GM12878 (cell line): ENCODE results near the gene RPS6KA5. TPM values are rescaled to one million over a fixed set of nuclear protein-coding genes. Genes with fewer than 3 reads are reported as not detected.

Experiments
- ATAC-seq: fragments of 200-7000 bp; cut with Tn5 transposase; 3 replicates; pipeline ENCODE4 v1.9.1; 2020; ENCODE audit warnings: mild to moderate bottlenecking, moderate library complexity
- BruUV-seq: library from RNA; stranded (reverse); fragments of 400-500 nt; replicated peaks from 2 replicates; lab custom pipeline; 2021; lab: Mats Ljungman, UMichigan
- CTCF ChIA-PET: fragments of 300-600 bp; sonication (Branson Sonifier 250); formaldehyde crosslinking; extraction: SDS; loops from one replicate; lab custom pipeline; 2021; ENCODE audit warnings: inconsistent platforms; lab: Yijun Ruan, JAX
- POLR2A ChIA-PET: fragments of 350-600 bp; formaldehyde crosslinking; extraction: SDS; loops from one replicate; lab custom pipeline; 2021; ENCODE audit warnings: inconsistent platforms; lab: Charles Lee
- RAD21 ChIA-PET: fragments of 300-600 bp; sonication (Branson Sonifier 250); formaldehyde crosslinking; loops from one replicate; lab custom pipeline; 2023; ENCODE audit warnings: antibody characterized with exemption; ENCODE audit not compliant: unreplicated experiment; lab: Charles Lee
- SMC1A ChIA-PET: fragments of 300-600 bp; sonication (Branson Sonifier 250); formaldehyde crosslinking; loops from one replicate; lab custom pipeline; 2023; ENCODE audit not compliant: unreplicated experiment, uncharacterized antibody; lab: Charles Lee
- DNase-seq: peaks from one replicate; pipeline ENCODE4 v3.0.0-alpha.2; 2011; ENCODE audit warnings: low read depth, low spot score
- FAIRE-seq: peaks from 3 replicates; lab custom pipeline; 2011; peaks lifted over from hg19 to GRCh38; lab: Jason Lieb, UNC
- H2AFZ ChIP-seq: 2 replicates; pipeline ENCODE4 v1.6.0; 2011; ENCODE audit warnings: low read depth, low read length, control low read depth; ENCODE audit not compliant: control insufficient read depth
- H3K27ac ChIP-seq: 2 replicates; pipeline ENCODE4 v1.5.1; 2011; ENCODE audit warnings: control low read depth; ENCODE audit not compliant: control insufficient read depth, insufficient read depth
- H3K27me3 ChIP-seq, 2 experiments: replicated peaks in 1 of 2; 2 replicates each; pipeline versions ENCODE4 v1.6.0 to v1.6.1; 2011; ENCODE audit warnings: low read length in 1 of 2; ENCODE audit not compliant: control insufficient read depth in 2 of 2, insufficient read depth in 2 of 2
- H3K36me3 ChIP-seq, 2 experiments: 2 replicates each; pipeline ENCODE4 v1.5.1; 2011; ENCODE audit warnings: low read length in 1 of 2; ENCODE audit not compliant: control insufficient read depth in 2 of 2, insufficient read depth in 2 of 2
- H3K4me1 ChIP-seq: 2 replicates; pipeline ENCODE4 v1.6.1; 2011; ENCODE audit warnings: mild to moderate bottlenecking, low read length, moderate library complexity, mixed read lengths; ENCODE audit not compliant: control insufficient read depth, insufficient read depth
- H3K4me2 ChIP-seq: 2 replicates; pipeline ENCODE4 v1.6.0; 2011; ENCODE audit warnings: control low read depth; ENCODE audit not compliant: control insufficient read depth, insufficient read depth
- H3K4me3 ChIP-seq: fragments of 200-600 bp; sonication (generic); 2 replicates; pipeline ENCODE4 v1.5.1; 2016
- H3K79me2 ChIP-seq: 2 replicates; pipeline ENCODE4 v1.6.0; 2011; ENCODE audit warnings: low read length; ENCODE audit not compliant: control insufficient read depth, insufficient read depth
- H3K9ac ChIP-seq: 2 replicates; pipeline ENCODE4 v1.8.0; 2011; ENCODE audit warnings: low read length, control low read depth, mixed read lengths; ENCODE audit not compliant: control insufficient read depth, insufficient read depth
- H3K9me3 ChIP-seq: replicated peaks from 3 replicates; pipeline ENCODE4 v1.5.1; 2011; ENCODE audit warnings: mild to moderate bottlenecking, low read length; ENCODE audit not compliant: control insufficient read depth, insufficient read depth
- H4K20me1 ChIP-seq: 2 replicates; pipeline ENCODE4 v1.6.0; 2011; ENCODE audit not compliant: control insufficient read depth, insufficient read depth
- ASH2L ChIP-seq: fragments of 300-600, 200-600 bp; sonication (generic); IDR thresholded peaks from 2 replicates; pipeline ENCODE4 v1.6.1; 2017; ENCODE audit warnings: low read depth, mild to moderate bottlenecking, borderline replicate concordance
- BRCA1 ChIP-seq: IDR thresholded peaks from 2 replicates; pipeline ENCODE4 v1.6.1; 2011; ENCODE audit warnings: low read depth, low read length, improper control_type of control experiment
- CBX3 ChIP-seq: fragments of 200-600 bp; sonication (generic); IDR thresholded peaks from 2 replicates; pipeline ENCODE4 v1.6.1; 2016; ENCODE audit warnings: low read depth, borderline replicate concordance
- ETV6 ChIP-seq, 2 experiments: fragments of 450-650 bp in 1 of 2; IDR thresholded peaks in 1 of 2; conservative IDR thresholded peaks in 1 of 2; 2 replicates each; pipeline ENCODE4 v1.6.1; 2014; ENCODE audit warnings: antibody characterized with exemption in 1 of 2, borderline replicate concordance in 1 of 2, low read depth in 1 of 2, mild to moderate bottlenecking in 1 of 2, moderate library complexity in 1 of 2
- GATAD2B ChIP-seq: fragments of 450-650 bp; conservative IDR thresholded peaks from 2 replicates; pipeline ENCODE4 v1.6.1; 2017; ENCODE audit warnings: low read depth, mild to moderate bottlenecking, moderate library complexity
- KDM1A ChIP-seq: fragments of 200-600 bp; sonication (generic); IDR thresholded peaks from 2 replicates; pipeline ENCODE4 v1.6.1; 2016; ENCODE audit warnings: borderline replicate concordance
- NBN ChIP-seq: fragments of 450-650 bp; IDR thresholded peaks from 2 replicates; pipeline ENCODE4 v1.6.1; 2016
- NFIC ChIP-seq: IDR thresholded peaks from 2 replicates; pipeline ENCODE4 v1.6.1; 2012; ENCODE audit warnings: low read depth, mild to moderate bottlenecking, inconsistent platforms, low read length, moderate library complexity
- PAX5 ChIP-seq: IDR thresholded peaks from 2 replicates; pipeline ENCODE4 v1.6.1; 2011; ENCODE audit warnings: low read depth, low read length, borderline replicate concordance
- RBBP5 ChIP-seq: fragments of 200-600 bp; sonication (generic); conservative IDR thresholded peaks from 2 replicates; pipeline ENCODE4 v1.6.1; 2016
- SIN3A ChIP-seq: IDR thresholded peaks from 2 replicates; pipeline ENCODE4 v1.6.1; 2012; ENCODE audit warnings: low read depth, low read length, improper control_type of control experiment
- TCF12 ChIP-seq: IDR thresholded peaks from 2 replicates; pipeline ENCODE4 v1.6.1; 2011; ENCODE audit warnings: low read depth, mild to moderate bottlenecking, low read length
- ZNF217 ChIP-seq: fragments of 450-650 bp; IDR thresholded peaks from 2 replicates; pipeline ENCODE4 v1.6.1; 2017; ENCODE audit warnings: antibody characterized with exemption, mild to moderate bottlenecking
- WGBS: methylation state at CpG from one replicate; pipeline ENCODE4 v1.1.6; 2016; ENCODE audit warnings: low lambda C conversion rate; ENCODE audit not compliant: insufficient replicate concordance, insufficient coverage; ENCODE audit errors: missing lambda C conversion rate; 5-methylcytosine and 5-hydroxymethylcytosine counted together
- in situ Hi-C: fragments of 300-500 bp; cut with MboI; formaldehyde crosslinking; loops from 9 replicates; pipeline ENCODE4 v1.14.3; 2018; ENCODE audit warnings: mixed read lengths
- intact Hi-C: fragments of 100-400 bp; cut with micrococcal nuclease; formaldehyde crosslinking; loops from one replicate; pipeline ENCODE4 v1.14.2; 2022; ENCODE audit not compliant: unreplicated experiment
- polyA plus RNA-seq, 11 experiments: library from polyadenylated mRNA; depleted of rRNA in 4 of 11; unstranded in 6 of 11; stranded (reverse) in 5 of 11; fragments of >200 nt; fragmentation: Nextera tagmentation in 4 of 11; fragmentation: Illumina TruSeq in 1 of 11; extraction: Ambion mirVana in 4 of 11; extraction: Trizol in 1 of 11; gene quantifications; 1 replicate in 1 of 11; 2 replicates in 10 of 11; pipeline versions ENCODE4 v1.2.1 to v1.2.3, GENCODE V29; 2011 to 2016; ENCODE audit warnings: inconsistent platforms in 2 of 11, missing spikeins in 2 of 11, low read depth in 1 of 11
- total RNA-seq, 4 experiments: library from RNA; depleted of rRNA in 3 of 4; stranded (reverse); fragments of >200 nt in 3 of 4; fragmentation: Illumina TruSeq in 1 of 4; extraction: Trizol in 1 of 4; gene quantifications; 2 replicates each; pipeline versions ENCODE4 v1.2.1 to v1.2.3, GENCODE V29; 2013 to 2021
- TF ChIP-seq, protein P1 (sequence below): IDR thresholded peaks from 2 replicates; pipeline ENCODE4 v1.6.1; 2011; ENCODE audit warnings: low read depth, low read length, improper control_type of control experiment, borderline replicate concordance

The RPS6KA5 gene
- total and polyA plus RNA-seq, 10 of the 15 experiments (the other 5 are each of a cell fraction or from before 2014, with no cell fraction given), result 1.4 to 7.0 (median 3.7) TPM

DNA sequence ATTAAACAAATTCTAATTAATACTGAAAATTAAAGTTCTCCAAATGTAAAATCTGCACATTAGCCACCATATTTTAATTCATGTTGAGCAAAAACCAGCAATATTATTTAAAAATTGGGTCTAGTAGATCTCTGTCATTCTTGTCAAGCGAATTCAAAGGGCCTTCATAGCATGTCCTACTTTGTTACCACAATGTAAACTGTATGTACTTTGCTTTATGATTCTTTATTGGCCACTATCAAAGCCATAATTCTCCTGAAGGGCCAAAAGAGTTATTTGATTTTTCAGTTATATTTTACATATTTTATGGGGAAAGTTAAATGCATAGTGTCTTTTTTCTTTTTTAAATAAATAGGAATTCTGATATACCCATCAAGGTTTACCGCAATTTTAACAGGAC lies 117.9 kb downstream of the RPS6KA5 start:
- ChIA-PET CTCF (no interaction called here), SMC1A (interaction anchor here (0.7 kb wide), 1 partner anchor 252 kb away, joined by 5 read pairs; no protein-coding TSS in a partner anchor)
- Histone ChIP-seq H3K27ac (no peak overlapping the region), H3K27me3 (no peaks in the 10 kb centered on the region), H3K9ac (no peak overlapping the region), H2AFZ (no peak overlapping the region), H3K4me1 (no peaks in the 10 kb centered on the region), H3K9me3 (peaks cover 8% of the 10 kb centered on the region; the same call in 1 of the 3 replicates)
- intact Hi-C loops, result no loop called here
- DNase-seq (no peak), FAIRE-seq (no peak)
- TF ChIP-seq GATAD2B, result no peak
- no peak for TF ChIP-seq PAX5
- no peak for TF ChIP-seq CBX3
- no peak for TF ChIP-seq NFIC
- no peak for TF ChIP-seq BRCA1
- no peak for TF ChIP-seq ASH2L
- TF ChIP-seq TCF12, result no peak
- TF ChIP-seq, all 136 proteins: peak for 0
- ATAC-seq, result no peak
- POLR2A ChIA-PET, result no interaction called here
- Histone ChIP-seq H3K36me3 (no peaks in the 10 kb centered on the region; a peak in 1 of 4 replicates), H3K4me3 (no peak overlapping the region), H4K20me1 (no peaks in the 10 kb centered on the region), H3K4me2 (no peak overlapping the region), H3K79me2 (no peaks in the 10 kb centered on the region)
- RAD21 ChIA-PET, result no interaction called here
- BruUV-seq, result no TSS peak
- in situ Hi-C loops, result no loop called here
- WGBS, result 83% methylated on average over 2 of the region's 2 CpGs

DNA sequence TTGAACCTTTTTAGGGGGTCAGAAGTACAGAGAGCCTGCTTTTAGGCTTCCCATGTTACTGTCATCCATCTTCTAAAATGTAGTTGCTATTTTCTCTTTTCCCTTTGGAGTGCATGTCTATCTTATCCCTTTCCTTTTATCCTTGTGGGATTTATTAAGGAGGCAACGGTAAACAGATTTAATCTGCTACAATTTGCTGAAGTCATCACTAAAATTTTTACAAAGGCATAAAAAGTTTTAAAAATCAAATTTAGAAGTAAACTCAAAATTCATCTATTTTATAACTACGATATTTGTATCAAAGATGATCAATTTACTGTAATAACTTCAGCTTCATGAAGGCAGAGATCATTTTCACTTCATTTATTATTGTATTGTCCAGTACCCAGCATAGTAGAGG lies 118.7 kb downstream of the RPS6KA5 start:
- no peak overlapping the region for H3K27ac ChIP-seq
- no TSS peak for BruUV-seq
- H2AFZ ChIP-seq, result no peak overlapping the region
- ChIA-PET CTCF (no interaction called here), SMC1A (no interaction called here), POLR2A (no interaction called here), RAD21 (no interaction called here)
- H3K79me2 ChIP-seq, result no peaks in the 10 kb centered on the region
- no peaks in the 10 kb centered on the region for H3K4me1 ChIP-seq
- WGBS, result 62% methylated on average over 2 of the region's 2 CpGs
- FAIRE-seq (no peak), DNase-seq (no peak), ATAC-seq (no peak)
- H3K9ac ChIP-seq, result no peak overlapping the region
- TF ChIP-seq NBN (no peak), RBBP5 (no peak), ETV6 (conservative IDR thresholded peaks at IDR 0.05 in 1 of 2, IDR thresholded peaks at IDR 0.05 in 1 of 2; ENCODE audit: borderline replicate concordance in 1 of 2, low read depth in 1 of 2) (no peak), SIN3A (no peak), KDM1A (no peak), ZNF217 (no peak)
- TF ChIP-seq, protein P1, sequence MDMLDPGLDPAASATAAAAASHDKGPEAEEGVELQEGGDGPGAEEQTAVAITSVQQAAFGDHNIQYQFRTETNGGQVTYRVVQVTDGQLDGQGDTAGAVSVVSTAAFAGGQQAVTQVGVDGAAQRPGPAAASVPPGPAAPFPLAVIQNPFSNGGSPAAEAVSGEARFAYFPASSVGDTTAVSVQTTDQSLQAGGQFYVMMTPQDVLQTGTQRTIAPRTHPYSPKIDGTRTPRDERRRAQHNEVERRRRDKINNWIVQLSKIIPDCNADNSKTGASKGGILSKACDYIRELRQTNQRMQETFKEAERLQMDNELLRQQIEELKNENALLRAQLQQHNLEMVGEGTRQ, result no peak
- intact Hi-C loops, result no loop called here
- no peak overlapping the region for H3K4me3 ChIP-seq
- H3K4me2 ChIP-seq, result no peak overlapping the region
- in situ Hi-C loops, result no loop called here
- no peaks in the 10 kb centered on the region for H4K20me1 ChIP-seq
- peaks cover 8% of the 10 kb centered on the region; the same call in 1 of the 3 replicates for H3K9me3 ChIP-seq
- H3K36me3 ChIP-seq, result no peaks in the 10 kb centered on the region; a peak in 1 of 4 replicates
- no peaks in the 10 kb centered on the region for H3K27me3 ChIP-seq
